ENCODE measurements around the gene HERC4. TPM values are rescaled to one million over a fixed set of nuclear protein-coding genes. Genes with fewer than 3 reads are reported as not detected.

The HERC4 gene
- total RNA-seq, 2 experiments from 2014 or later: 34.2 to 72.6 TPM

DNA sequence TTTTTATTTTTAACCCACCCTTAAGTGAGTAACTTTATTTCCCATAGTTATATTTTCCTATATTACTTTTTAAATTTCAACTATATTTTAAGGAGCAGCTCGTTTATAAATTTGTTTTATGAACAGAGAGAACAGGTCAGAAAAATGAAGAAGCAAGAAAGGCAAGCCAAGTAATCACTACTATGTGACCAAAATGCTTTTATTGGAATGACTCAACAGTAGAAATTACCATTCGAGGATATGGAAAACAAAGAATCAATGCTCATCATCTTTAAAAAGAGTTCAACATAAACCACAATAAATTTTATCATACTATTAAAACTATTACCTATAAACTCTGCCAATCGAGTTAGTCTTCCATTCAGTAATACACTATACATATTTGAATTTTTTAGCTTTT is 7.6 kb downstream of the HERC4 start:
- no peaks in the 10 kb centered on the region for H3K9me3 ChIP-seq (ENCODE audit: low read length)
- H2AFZ ChIP-seq (ENCODE audit: low read length): no peak overlapping the region
- no peaks in the 10 kb centered on the region for H4K20me1 ChIP-seq (ENCODE audit: insufficient read depth, low read length)
- peaks cover 67% of the 10 kb centered on the region for H3K36me3 ChIP-seq (ENCODE audit: insufficient read depth, low read length)
- peaks cover 45% of the 10 kb centered on the region for H3K79me2 ChIP-seq (ENCODE audit: insufficient read depth, low read depth, low read length)
- TF ChIP-seq, protein P1, sequence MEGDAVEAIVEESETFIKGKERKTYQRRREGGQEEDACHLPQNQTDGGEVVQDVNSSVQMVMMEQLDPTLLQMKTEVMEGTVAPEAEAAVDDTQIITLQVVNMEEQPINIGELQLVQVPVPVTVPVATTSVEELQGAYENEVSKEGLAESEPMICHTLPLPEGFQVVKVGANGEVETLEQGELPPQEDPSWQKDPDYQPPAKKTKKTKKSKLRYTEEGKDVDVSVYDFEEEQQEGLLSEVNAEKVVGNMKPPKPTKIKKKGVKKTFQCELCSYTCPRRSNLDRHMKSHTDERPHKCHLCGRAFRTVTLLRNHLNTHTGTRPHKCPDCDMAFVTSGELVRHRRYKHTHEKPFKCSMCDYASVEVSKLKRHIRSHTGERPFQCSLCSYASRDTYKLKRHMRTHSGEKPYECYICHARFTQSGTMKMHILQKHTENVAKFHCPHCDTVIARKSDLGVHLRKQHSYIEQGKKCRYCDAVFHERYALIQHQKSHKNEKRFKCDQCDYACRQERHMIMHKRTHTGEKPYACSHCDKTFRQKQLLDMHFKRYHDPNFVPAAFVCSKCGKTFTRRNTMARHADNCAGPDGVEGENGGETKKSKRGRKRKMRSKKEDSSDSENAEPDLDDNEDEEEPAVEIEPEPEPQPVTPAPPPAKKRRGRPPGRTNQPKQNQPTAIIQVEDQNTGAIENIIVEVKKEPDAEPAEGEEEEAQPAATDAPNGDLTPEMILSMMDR (conservative IDR thresholded peaks at IDR 0.05; ENCODE audit: low read length): no peak
- no peak for TF ChIP-seq EZH2phosphoT487 (IDR thresholded peaks at IDR 0.05; ENCODE audit: borderline replicate concordance, low read depth, low read length)
- H3K9me2 ChIP-seq (ENCODE audit: insufficient read depth, low read length): no peaks in the 10 kb centered on the region
- DNase-seq (ENCODE audit: low spot score): no peak
- no peak overlapping the region for H3K4me3 ChIP-seq (ENCODE audit: low read depth, low read length, poor library complexity, severe bottlenecking)
- POLR2A ChIA-PET: interaction anchor here (0.5 to 1.2 kb wide), 7 partner anchors 9 to 280 kb away, joined by 3 to 7 read pairs (median 4); no protein-coding TSS in a partner anchor
- peaks cover 9% of the 10 kb centered on the region for H3K4me1 ChIP-seq (ENCODE audit: insufficient read depth, low read length, poor library complexity, severe bottlenecking)
- H3K27ac ChIP-seq (ENCODE audit: low read depth, low read length, poor library complexity, severe bottlenecking): no peak overlapping the region
- no peak overlapping the region for H3K4me2 ChIP-seq (ENCODE audit: low read length)
- BruUV-seq (replicated peaks): no TSS peak
- intact Hi-C loops (cut with micrococcal nuclease; ENCODE audit: unreplicated experiment): no loop called here
- CTCF ChIA-PET (ENCODE audit: unreplicated experiment): interaction anchor here (0.6 kb wide), 1 partner anchor 11 kb away, joined by 3 read pairs; no protein-coding TSS in a partner anchor

DNA sequence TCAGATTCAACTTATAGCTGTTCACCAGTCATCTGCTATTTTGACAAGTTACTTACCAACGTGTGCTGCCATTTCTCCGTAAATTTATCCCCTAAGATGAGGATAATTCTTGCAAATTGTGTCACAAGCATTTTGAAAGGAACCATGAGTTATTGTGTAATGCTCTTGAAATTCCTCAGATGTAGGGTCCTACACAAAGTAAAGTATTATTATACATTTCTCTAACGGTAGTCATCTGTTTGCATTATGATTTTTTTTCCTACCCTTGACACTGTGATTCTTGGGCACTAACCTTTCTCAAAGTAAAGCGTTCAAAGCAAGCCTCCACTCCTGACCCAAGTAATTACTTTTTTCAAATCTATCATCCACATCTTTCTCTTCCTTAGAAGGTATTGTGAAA is 8.1 kb downstream of the HERC4 start:
- no TSS peak for BruUV-seq (replicated peaks)
- ChIA-PET CTCF (ENCODE audit: unreplicated experiment) (interaction anchor here (0.6 kb wide), 1 partner anchor 10 kb away, joined by 3 read pairs; no protein-coding TSS in a partner anchor), POLR2A (interaction anchor here (0.6 to 0.7 kb wide), 2 partner anchors 11 to 52 kb away, joined by 3 read pairs; no protein-coding TSS in a partner anchor)
- Histone ChIP-seq H3K9me2 (ENCODE audit: insufficient read depth, low read length) (no peaks in the 10 kb centered on the region), H3K79me2 (ENCODE audit: insufficient read depth, low read depth, low read length) (peaks cover 40% of the 10 kb centered on the region), H4K20me1 (ENCODE audit: insufficient read depth, low read length) (no peaks in the 10 kb centered on the region), H3K4me1 (ENCODE audit: insufficient read depth, low read length, poor library complexity, severe bottlenecking) (peaks cover 7% of the 10 kb centered on the region), H3K4me3 (ENCODE audit: low read depth, low read length, poor library complexity, severe bottlenecking) (no peak overlapping the region), H3K9me3 (ENCODE audit: low read length) (no peaks in the 10 kb centered on the region), H3K36me3 (ENCODE audit: insufficient read depth, low read length) (peaks cover 64% of the 10 kb centered on the region), H3K27ac (ENCODE audit: low read depth, low read length, poor library complexity, severe bottlenecking) (no peak overlapping the region), H2AFZ (ENCODE audit: low read length) (no peak overlapping the region), H3K4me2 (ENCODE audit: low read length) (no peak overlapping the region)
- no peak for DNase-seq (ENCODE audit: low spot score)
- TF ChIP-seq, protein P1 (conservative IDR thresholded peaks at IDR 0.05; ENCODE audit: low read length): no peak
- TF ChIP-seq EZH2phosphoT487 (IDR thresholded peaks at IDR 0.05; ENCODE audit: borderline replicate concordance, low read depth, low read length): no peak
- intact Hi-C loops (cut with micrococcal nuclease; ENCODE audit: unreplicated experiment): no loop called here

DNA sequence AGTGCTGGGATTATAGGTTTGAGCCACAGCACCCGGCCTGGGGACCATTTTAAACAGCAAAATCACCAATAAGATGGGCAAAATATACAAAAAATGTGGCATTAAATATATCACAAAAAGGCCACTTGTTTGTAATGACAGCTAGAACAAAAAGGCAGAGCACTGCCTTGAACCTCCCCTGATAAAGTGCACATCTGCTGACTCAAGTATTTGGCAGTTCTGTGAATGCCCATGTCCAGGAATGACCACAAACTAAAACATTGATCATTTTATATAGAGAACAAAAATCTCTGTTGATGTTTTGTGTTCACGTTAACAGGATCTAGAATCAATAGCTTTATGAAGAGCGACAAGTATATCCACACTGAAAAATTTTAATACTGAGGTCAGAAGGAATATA is 21.5 kb downstream of the HERC4 start:
- CTCF ChIA-PET (ENCODE audit: unreplicated experiment): no interaction called here
- no peak for DNase-seq (ENCODE audit: low spot score)
- BruUV-seq (replicated peaks): TSS peak; percentile 25
- Histone ChIP-seq H3K36me3 (ENCODE audit: insufficient read depth, low read length) (peaks cover 6% of the 10 kb centered on the region; the same call in 1 of the 2 replicates), H3K4me3 (ENCODE audit: low read depth, low read length, poor library complexity, severe bottlenecking) (no peak overlapping the region), H3K9me2 (ENCODE audit: insufficient read depth, low read length) (no peaks in the 10 kb centered on the region), H3K27ac (ENCODE audit: low read depth, low read length, poor library complexity, severe bottlenecking) (no peak overlapping the region), H3K4me1 (ENCODE audit: insufficient read depth, low read length, poor library complexity, severe bottlenecking) (peaks cover 11% of the 10 kb centered on the region), H3K9me3 (ENCODE audit: low read length) (no peaks in the 10 kb centered on the region), H2AFZ (ENCODE audit: low read length) (no peak overlapping the region), H3K4me2 (ENCODE audit: low read length) (no peak overlapping the region), H3K79me2 (ENCODE audit: insufficient read depth, low read depth, low read length) (no peaks in the 10 kb centered on the region; the same call in 1 of the 2 replicates), H4K20me1 (ENCODE audit: insufficient read depth, low read length) (no peaks in the 10 kb centered on the region)
- intact Hi-C loops (cut with micrococcal nuclease; ENCODE audit: unreplicated experiment): no loop called here
- POLR2A ChIA-PET: interaction anchor here (0.6 to 1.5 kb wide), 9 partner anchors 9 to 138 kb away, joined by 3 to 7 read pairs (median 3); no protein-coding TSS in a partner anchor
- TF ChIP-seq, protein P1 (conservative IDR thresholded peaks at IDR 0.05; ENCODE audit: low read length): no peak
- no peak for TF ChIP-seq EZH2phosphoT487 (IDR thresholded peaks at IDR 0.05; ENCODE audit: borderline replicate concordance, low read depth, low read length)
